ENCODE measurements around the gene TPRG1. TPM values are rescaled to one million over a fixed set of nuclear protein-coding genes. Genes with fewer than 3 reads are reported as not detected.

Gene TPRG1
- polyA plus RNA-seq, 1 donor (not counting 4 experiments of a cell fraction or from before 2014, with no cell fraction given) = 1.5 TPM

- Histone ChIP-seq H3K9me1 (ENCODE audit: control insufficient read depth, extremely low read depth, insufficient read depth, low read length) (no peaks in the 10 kb centered on the region), H4K20me1 (ENCODE audit: control insufficient read depth, extremely low read depth, insufficient read depth, low read length) (no peaks in the 10 kb centered on the region), H3K27ac (ENCODE audit: control insufficient read depth, insufficient read depth, low read length) (no peak overlapping the region), H3K9me3 (ENCODE audit: control insufficient read depth, low read depth, low read length) (no peaks in the 10 kb centered on the region), H2AFZ (ENCODE audit: control insufficient read depth, low read length) (no peak overlapping the region), H3K4me2 (ENCODE audit: control insufficient read depth, extremely low read depth, insufficient read depth, low read depth, low read length) (no peak overlapping the region), H3K36me3 (ENCODE audit: control insufficient read depth in 2 of 2, extremely low read depth in 1 of 2, insufficient read depth in 2 of 2, low read length in 2 of 2) (no peaks in the 10 kb centered on the region), H3K9ac (ENCODE audit: control insufficient read depth, extremely low read depth, insufficient read depth, low read length) (no peak overlapping the region), H3K4me3 (ENCODE audit: control insufficient read depth in 2 of 3, extremely low read depth in 1 of 3, insufficient read depth in 2 of 3, low read depth in 1 of 3, low read length in 3 of 3) (no peak overlapping the region), H3K4me1 (ENCODE audit: control insufficient read depth, extremely low read depth, insufficient read depth, low read length) (peaks cover 11% of the 10 kb centered on the region), H3K79me2 (ENCODE audit: control insufficient read depth, insufficient read depth, low read length) (no peaks in the 10 kb centered on the region), H3K27me3 (ENCODE audit: control insufficient read depth, extremely low read depth, insufficient read depth, low read length) (no peaks in the 10 kb centered on the region)
- TF ChIP-seq CTCF (optimal IDR thresholded peaks at IDR 0.05 in 1 of 3, IDR thresholded peaks at IDR 0.05 in 1 of 3, conservative IDR thresholded peaks at IDR 0.05 in 1 of 3; ENCODE audit: extremely low read depth in 1 of 3, insufficient read depth in 2 of 3, low read length in 3 of 3) = no peak
- TF ChIP-seq EZH2 (IDR thresholded peaks at IDR 0.05; ENCODE audit: low read length) = no peak
- FAIRE-seq (no peak), DNase-seq (ENCODE audit: low read depth, low spot score) (no peak)
- dilution Hi-C loops (cut with MboI; ENCODE audit: extremely low pct_ligation_motif_present, low sequenced_read_pairs) = no loop called here
Observed at GRCh38 chr3:189360291-189360690, 188.5 kb downstream of the TPRG1 start.

GRCh38 chr3:189361103-189361835 is 189.5 kb downstream of the TPRG1 start:
- dilution Hi-C loops (cut with MboI; ENCODE audit: extremely low pct_ligation_motif_present, low sequenced_read_pairs) = no loop called here
- FAIRE-seq (no peak), DNase-seq (ENCODE audit: low read depth, low spot score) (no peak)

More at GRCh38 chr3:189361103-189361835, 189.5 kb downstream of the TPRG1 start:
- H3K4me2 ChIP-seq (ENCODE audit: control insufficient read depth, extremely low read depth, insufficient read depth, low read depth, low read length) = no peak overlapping the region
- no peaks in the 10 kb centered on the region for H3K9me1 ChIP-seq (ENCODE audit: control insufficient read depth, extremely low read depth, insufficient read depth, low read length)
- H3K4me1 ChIP-seq (ENCODE audit: control insufficient read depth, extremely low read depth, insufficient read depth, low read length) = peaks cover 1% of the 10 kb centered on the region
- H3K4me3 ChIP-seq (ENCODE audit: control insufficient read depth in 2 of 3, extremely low read depth in 1 of 3, insufficient read depth in 2 of 3, low read depth in 1 of 3, low read length in 3 of 3) = no peak overlapping the region
- no peaks in the 10 kb centered on the region for H3K27me3 ChIP-seq (ENCODE audit: control insufficient read depth, extremely low read depth, insufficient read depth, low read length)
- no peak overlapping the region for H3K27ac ChIP-seq (ENCODE audit: control insufficient read depth, insufficient read depth, low read length)
- no peaks in the 10 kb centered on the region for H3K36me3 ChIP-seq (ENCODE audit: control insufficient read depth in 2 of 2, extremely low read depth in 1 of 2, insufficient read depth in 2 of 2, low read length in 2 of 2)
- no peak for TF ChIP-seq EZH2 (IDR thresholded peaks at IDR 0.05; ENCODE audit: low read length)
- no peak for TF ChIP-seq CTCF (optimal IDR thresholded peaks at IDR 0.05 in 1 of 3, IDR thresholded peaks at IDR 0.05 in 1 of 3, conservative IDR thresholded peaks at IDR 0.05 in 1 of 3; ENCODE audit: extremely low read depth in 1 of 3, insufficient read depth in 2 of 3, low read length in 3 of 3)
- H4K20me1 ChIP-seq (ENCODE audit: control insufficient read depth, extremely low read depth, insufficient read depth, low read length) = no peaks in the 10 kb centered on the region
- H3K9ac ChIP-seq (ENCODE audit: control insufficient read depth, extremely low read depth, insufficient read depth, low read length) = no peak overlapping the region
- H2AFZ ChIP-seq (ENCODE audit: control insufficient read depth, low read length) = no peak overlapping the region
- H3K79me2 ChIP-seq (ENCODE audit: control insufficient read depth, insufficient read depth, low read length) = no peaks in the 10 kb centered on the region
- no peaks in the 10 kb centered on the region for H3K9me3 ChIP-seq (ENCODE audit: control insufficient read depth, low read depth, low read length)
